ENCODE measurements around the gene FOXP1.

DNA sequence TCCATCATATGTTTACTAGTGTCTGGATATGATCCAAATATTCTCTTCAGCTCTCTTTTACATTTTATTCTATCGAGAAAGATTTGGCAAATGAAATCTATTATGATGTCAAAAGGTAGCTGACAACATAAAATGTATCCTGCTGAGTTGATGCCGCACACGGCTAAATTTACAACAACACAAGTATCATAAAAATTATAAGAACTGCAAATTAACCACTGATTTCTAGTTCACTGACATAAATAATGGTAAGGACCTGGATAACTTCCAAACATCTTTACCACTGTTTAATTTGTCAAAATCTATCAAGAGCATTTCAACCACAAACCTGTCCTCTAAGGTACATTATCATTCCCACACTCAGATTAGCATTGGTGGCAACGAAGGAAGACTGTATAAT is 244.5 kb downstream of the FOXP1 start:
- TF ChIP-seq EZH2 (IDR thresholded peaks at IDR 0.05; ENCODE audit: borderline replicate concordance), result no peak
- TF ChIP-seq, protein P1, sequence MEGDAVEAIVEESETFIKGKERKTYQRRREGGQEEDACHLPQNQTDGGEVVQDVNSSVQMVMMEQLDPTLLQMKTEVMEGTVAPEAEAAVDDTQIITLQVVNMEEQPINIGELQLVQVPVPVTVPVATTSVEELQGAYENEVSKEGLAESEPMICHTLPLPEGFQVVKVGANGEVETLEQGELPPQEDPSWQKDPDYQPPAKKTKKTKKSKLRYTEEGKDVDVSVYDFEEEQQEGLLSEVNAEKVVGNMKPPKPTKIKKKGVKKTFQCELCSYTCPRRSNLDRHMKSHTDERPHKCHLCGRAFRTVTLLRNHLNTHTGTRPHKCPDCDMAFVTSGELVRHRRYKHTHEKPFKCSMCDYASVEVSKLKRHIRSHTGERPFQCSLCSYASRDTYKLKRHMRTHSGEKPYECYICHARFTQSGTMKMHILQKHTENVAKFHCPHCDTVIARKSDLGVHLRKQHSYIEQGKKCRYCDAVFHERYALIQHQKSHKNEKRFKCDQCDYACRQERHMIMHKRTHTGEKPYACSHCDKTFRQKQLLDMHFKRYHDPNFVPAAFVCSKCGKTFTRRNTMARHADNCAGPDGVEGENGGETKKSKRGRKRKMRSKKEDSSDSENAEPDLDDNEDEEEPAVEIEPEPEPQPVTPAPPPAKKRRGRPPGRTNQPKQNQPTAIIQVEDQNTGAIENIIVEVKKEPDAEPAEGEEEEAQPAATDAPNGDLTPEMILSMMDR (IDR thresholded peaks at IDR 0.05; ENCODE audit: poor library complexity), result no peak
- TF ChIP-seq EZH2phosphoT487 (IDR thresholded peaks at IDR 0.05; ENCODE audit: low read depth, severe bottlenecking, unreplicated experiment), result no peak
